Suppressor macrophage treated with lipopolysaccharide for 1 hour (primary cell): ENCODE measurements around the gene HPSE2.
A peak's percentile ranks its signal among the peaks of the same experiment; 100 is the strongest.

Experiments
- DNase-seq, 3 donors: peaks; one replicate each; pipeline ENCODE4 v3.0.0-alpha.2; 2020 to 2022

HPSE2 gene

DNA sequence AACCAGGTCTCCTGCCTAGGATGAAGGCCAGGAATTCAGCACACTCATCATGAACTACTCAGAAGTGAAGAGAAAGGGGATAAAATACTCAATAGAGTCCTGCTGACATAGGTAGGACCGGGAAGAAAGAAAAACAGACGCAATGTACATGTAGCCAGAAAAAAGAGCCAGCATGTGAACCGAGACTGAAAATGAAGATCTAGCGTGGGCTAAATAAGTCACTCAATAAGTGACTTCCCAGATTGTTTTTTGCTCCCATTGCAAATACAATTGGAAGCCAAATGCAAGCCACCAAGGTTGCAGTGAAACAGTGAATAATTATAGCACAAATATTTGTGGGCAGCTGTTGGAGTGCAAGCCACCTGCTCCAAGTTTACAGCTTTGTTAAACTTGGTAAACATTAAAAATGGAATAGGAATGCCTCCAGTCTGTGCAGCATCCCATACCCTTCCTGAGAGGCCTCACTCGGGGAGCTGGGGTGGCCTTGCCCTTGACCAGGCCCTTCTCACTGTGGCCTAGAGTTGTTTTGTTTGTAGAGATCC lies 754.2 kb downstream of the HPSE2 start:
- no peak for DNase-seq

DNA sequence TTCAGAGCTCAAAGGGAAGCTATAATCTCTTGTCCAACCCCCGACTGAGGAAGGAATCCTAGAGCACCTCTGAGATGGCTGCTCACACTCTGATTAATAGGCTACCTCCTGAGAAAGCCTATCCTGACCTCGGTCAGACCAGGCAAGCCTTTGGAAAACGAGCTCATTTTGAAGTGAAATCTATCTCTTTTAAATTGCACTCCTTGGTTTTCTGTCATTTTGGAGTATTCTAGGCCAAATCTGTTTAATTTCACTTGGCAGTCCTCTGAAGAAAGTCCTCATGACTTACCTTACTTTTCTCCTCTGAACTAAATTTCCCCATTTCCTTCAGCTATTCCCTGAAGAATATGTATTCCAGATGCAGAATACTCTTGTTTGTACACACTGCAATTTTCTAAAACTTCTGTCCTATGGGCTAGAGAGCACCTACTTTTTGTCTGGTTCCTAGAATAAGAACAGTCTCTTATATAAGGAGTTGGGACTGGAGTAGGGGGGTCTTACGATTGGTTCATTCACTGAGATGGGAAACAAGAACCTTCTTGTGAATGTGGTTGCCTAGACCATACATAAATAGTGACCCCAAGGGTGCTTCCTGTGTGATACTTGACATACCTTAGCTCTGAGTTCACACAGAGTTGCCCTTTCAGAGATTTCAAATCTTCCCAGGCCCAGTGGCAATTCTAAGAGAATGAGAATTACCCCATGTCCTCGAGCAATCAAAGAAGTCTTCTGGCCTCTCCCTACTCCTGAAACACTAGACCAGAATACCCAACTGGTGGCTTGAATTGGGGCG lies 757.0 kb downstream of the HPSE2 start:
- no peak for DNase-seq

DNA sequence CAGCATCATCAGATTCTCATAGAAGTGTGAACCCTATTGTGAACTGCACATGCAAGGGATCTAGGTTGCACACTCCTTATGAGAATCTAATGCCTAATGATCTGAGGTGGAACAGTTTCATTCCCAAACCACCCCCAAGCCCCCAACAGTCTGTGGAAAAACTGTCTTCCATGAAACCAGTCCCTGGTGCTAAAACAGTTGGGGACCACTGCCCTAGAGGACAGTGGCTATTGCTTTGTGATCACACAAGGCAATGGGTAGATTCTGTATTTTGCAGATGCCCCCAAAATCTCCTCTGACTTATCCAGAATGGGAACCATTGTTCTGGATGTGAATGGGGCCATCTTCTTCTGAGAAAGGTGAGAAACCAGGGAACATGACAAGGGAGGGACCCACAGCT lies 757.8 kb downstream of the HPSE2 start:
- no peak for DNase-seq

DNA sequence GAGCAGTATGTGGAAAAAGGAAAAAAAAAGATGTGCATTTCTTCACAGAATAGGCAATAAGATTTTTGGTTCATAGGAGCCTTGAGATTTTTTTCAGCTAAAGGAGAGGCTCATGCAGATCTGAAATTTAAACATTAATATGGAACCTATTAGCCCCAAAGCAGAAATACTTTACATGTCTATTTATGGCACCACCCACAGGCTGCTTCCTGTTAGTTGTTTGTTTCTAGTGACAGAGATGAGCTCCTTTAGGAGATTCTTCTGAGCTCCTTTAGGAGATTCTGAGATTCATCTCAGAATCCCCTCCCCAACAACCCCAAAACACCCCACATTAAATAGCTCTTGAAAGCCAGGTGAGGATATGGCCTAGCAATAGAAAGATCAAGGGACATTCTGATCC lies 761.0 kb downstream of the HPSE2 start:
- peak in 2 of 3 donors; percentile 12 to 22 for DNase-seq

DNA sequence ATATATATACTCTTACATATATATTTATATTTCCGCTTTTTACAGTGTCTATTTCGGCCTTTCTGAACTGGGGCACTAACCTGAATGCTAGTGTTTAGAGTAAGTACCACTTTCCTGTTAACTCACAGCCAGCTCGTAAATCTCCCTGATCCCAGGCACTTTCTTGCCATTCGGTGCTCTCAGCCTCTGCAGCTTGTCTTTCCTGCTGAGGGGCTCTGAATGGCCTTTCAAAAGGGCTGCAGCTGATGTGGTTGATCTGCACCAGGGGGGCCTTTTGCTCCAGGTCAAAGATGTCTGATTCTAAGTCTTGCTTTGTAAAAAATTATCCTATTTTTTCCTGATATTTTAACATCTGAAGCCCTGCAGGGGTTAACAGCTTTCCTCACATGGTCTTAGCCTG lies 763.5 kb downstream of the HPSE2 start:
- no peak for DNase-seq

DNA sequence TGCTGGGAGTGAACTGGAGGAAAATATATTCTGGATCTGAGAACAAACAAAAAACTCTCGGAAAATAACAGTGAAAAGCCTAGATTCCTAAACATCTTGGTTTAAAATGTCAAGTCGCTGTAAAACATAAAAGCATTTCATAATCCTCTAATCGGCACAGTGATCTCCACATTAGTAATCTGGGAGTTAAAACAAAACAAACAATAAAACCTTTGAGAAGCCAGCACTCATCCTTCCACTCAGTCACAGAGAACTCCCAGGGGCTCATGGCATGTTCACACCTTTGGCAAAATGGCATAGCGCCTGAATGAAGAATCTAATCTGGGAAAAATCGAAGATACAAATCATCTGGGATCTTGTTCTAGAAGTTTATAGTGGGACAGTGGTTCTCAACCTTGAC lies 764.8 kb downstream of the HPSE2 start:
- no peak for DNase-seq

DNA sequence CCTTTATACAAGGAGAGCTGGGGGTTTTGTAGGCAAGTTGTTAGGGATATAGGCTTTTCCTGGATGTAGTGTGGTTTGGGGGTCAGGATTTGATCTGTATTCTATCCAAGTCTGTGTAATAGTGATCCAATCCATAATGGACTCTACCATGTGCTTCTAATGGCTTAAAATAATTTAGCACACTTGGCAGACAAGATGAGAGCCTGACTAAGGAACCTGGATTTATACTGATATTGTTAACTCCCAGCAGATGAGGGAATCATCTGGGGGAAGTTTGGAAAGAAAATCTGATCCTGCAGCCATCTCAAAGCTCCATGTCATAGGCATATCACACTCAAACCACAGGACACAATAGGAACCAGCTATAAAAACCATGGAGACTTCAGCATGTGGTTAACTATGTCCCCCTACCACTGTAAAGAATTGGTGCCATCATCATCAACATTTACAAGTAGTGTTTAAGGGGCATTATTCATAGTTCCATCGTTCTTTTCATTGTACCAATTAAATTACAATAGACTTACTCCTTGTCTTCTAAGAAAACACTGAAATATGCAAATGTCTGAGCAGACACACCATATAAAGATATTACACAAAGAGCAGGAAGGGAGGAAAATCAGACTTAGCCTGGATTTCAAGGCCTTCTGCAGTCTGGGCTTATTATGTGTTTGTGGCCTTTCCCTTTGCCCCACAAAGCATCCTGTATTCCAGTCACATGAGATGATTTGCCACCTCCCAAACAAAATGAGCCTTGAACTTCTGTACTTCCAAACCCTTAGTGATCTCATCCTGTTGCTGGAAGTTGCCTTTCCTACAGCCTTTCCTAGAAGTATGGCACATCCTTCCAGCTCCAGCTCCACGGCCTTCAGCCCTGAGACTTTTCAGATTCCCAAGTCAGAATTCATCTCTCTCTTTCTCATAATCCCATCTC lies 766.4 kb downstream of the HPSE2 start:
- DNase-seq = no peak

DNA sequence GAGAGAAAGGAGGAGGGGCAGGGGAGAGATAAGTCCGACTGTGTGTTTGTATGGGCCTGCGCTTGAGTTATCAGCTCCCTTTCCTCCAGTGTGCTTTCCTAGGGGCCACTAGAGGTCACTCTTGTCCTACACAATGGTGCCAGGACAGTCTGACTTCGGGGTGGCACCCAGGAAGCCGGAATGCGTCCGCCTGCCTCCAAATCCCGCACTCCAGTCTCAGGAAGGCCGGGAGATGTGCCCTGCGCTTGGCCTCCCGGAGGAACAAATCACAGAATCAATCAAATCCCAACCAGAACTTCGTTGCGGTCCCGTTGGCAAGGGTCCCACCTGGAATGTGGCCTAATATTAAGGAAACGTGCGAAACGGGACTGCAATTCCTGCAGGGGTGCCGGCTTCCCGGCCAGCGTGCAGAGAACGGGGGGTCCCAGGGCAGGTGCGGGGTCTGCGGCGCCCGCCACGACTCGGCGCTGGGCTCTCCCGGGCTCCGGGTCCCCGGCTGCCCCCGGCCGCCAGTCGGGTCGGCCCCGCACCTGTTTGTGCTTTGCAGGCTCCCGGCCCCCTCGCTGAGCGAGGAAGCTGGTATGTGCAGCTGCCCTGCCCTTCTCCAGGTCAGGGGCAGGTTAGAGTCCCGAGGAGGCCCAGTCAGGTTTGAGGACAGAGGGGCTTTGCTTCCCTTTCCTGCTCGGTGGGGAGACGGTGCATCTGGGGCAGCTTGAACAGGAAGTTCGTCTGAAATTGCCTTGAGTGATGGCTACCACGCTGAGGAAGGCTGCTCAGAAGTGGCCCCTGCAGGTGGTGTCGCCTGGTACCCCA lies 767.9 kb downstream of the HPSE2 start:
- peak; percentile 89 to 92 (median 89) for DNase-seq

DNA sequence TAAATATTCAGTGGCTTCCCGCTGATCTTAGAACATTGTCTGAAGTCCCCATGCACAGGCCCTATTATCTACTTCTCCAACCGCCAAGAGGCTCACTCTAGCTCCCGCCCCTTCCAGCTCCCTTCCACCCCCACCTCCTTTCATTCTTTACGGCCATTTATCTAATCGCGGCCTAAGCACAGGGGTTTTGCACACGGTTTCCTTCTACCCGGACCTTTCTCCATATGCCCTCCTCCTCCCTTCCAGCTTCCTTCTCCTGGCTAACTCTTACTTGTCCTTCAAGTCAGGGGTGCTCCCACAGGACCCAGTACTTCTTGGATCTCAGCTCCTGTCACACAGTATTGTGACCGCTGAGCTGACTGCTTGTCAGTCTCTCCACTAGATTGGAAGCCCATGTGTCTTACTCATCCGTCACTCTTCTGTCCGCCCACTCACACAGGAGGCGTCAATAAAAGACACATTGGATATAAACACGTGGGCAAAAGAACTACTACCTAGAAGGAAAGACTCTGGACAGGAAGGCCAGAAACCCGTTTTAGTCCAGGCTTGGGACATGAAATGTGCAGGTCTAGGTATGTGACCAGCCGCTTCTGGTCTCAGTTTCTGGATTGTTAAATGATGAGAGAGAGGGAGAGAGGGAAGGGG lies 768.7 kb downstream of the HPSE2 start:
- no peak for DNase-seq

DNA sequence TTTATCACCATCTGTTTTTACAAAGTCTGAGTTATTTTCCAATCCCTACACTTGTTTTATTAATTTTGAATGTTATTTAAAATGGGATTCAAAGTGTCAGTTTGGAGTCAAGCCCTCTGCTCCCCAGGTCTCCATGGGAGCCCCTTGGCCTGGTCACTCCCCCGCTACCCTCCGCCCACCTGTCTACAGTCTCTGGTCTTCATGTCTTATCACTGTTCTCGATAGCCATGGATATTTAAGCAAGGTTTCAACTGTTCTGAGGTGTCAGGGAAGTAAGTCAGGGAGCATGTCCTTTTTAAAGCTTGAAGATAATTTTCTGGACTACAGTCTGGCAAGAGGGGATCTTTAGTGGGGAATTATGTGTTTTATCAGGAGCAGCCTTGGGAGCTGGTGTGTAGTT lies 769.8 kb downstream of the HPSE2 start:
- DNase-seq = no peak

DNA sequence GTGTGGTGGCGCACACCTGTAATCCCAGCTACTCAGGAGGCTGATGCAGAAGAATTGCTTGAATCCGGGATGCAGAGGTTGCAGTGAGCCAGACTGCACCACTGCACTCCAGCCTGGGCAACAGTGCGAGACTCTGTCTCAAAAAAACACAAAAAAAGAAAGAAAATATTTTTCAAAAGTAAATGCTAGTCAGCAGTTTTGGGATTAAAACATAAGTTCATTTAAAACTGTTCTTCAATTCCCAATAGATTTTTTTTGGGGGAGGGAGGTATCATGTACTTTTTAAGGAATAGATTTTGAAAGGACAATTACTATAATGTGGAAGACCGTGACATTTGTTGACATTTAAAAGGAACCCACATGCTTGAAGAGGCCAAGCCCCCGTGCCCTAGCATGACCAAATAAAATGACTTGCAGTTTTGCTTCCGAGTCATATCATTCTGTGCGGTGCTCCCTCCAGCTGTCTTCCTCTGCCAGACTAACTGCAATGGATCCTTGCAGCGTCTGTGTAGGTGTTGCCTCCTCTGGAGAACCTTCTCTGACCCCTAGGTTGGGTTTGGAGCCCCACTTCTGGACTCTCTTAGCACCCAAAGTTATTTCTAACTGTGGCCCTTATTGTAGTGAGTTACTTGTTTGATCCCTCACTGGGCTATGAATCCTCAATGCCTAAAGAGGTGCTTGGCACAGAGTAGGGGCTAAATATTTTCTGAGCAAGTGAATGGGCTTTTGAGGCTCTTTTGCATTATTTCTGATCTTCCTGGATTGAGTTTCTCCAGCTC lies 771.5 kb downstream of the HPSE2 start:
- DNase-seq = peak; percentile 33 to 44 (median 35)

DNA sequence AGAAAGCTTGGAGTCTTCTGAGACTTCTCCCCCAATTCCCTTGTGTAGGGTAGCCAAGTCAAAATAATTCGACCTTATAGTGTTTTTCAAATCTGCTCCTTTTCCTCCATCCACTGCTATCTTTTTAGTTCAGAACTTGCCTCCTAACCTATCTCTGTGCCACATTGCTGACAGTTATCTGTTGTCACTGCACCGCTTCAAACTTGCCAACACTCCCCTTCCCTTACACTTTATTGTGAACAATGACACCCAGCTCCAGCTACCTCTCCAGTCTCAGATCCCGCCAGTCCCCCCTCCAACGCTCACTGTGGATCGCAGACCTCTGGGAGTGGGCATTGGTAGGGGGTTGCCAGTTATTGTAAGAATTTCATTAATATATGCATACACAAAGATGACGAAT lies 772.6 kb downstream of the HPSE2 start:
- DNase-seq = no peak

DNA sequence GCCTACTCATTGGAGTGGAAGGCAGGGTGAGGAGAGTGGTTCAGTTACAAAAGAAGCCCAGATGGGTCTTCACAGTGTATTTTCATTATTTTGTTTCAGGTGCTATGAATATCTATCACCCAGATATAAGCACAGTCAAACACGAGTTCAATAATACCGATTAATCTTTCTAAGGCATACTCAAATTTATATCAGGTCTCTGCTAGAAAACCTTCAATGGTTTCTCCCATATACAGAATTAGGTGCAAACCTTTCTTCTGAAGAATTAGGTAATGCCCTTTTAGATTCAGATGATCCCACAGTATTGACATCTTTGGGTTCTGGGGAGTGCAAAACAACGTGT lies 774.2 kb downstream of the HPSE2 start:
- DNase-seq = no peak

DNA sequence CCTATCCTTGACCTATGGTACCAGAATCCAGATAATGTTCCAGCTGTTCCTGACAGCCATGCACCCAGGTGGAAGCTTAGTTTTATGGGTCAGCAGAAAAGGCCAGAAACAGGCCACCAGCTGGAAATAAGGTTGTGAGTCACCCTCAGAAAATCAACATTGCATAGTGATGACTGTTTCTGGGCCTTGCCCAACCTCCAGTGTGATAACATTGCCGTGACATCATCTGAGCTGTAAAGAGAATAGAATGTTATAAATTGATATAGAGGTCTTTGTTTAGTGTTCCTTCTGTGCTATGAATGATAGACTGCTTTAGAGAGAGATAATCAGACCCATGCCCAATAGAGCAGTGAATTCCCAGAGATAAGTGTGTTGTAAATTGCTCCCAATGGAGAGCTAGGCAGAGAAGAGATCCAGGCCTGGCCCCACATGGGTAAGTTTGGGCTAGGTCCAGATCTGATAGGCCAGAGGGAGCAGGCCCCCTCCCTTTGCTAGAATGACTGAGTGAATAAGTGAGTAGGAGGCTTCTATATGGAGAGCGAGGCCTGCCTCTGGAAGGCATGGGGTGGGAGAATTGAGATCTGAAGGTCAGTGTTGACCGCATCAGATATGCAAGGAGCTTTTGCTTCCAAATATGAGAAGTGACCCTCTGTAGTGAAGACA lies 774.7 kb downstream of the HPSE2 start:
- DNase-seq = peak; percentile 74 to 89 (median 88)

DNA sequence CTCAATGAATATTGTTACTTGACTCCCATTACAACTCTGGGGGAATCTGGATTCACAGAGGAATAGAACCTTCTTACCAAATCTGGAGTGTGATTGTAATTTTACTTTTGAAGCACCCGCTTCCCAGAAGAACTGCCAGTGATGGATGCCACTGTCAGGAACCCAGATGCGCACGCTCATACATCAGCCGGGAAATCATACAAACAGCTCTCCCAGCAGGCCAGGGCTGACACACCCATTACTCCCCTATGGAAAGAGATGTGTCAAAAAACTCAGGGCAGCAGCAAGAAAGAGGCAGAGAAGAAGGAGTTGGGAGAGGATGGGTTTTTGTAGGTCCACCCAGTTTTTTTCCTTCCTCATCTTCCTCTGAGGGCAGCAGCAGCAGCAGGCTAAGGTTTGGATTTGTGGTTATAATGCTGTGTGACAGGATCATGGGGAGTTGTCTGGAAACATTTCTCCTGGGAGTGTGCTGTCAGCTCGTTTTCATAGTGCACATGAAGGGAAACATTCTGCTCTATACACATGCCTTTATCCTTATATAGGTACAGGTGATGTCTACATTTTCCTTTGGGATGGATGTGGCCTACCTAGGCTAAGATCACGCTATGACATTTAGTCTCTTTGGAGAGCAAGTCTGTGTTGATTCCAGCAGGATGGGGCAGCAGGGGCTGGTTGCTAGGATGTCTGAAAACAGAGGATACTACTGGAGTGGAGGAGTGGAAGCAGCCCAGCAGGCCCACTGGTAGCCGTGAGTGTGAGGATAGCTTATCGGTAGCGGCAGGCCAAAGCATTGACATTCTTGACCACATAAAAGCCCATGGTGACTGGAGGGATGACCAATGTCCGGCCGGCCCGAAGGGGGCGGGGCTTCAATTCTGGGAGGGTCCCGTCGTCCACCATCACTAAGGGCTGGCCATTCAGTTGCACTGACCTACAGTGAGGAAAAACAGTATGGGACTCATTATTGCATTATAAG lies 776.6 kb downstream of the HPSE2 start:
- DNase-seq = no peak

DNA sequence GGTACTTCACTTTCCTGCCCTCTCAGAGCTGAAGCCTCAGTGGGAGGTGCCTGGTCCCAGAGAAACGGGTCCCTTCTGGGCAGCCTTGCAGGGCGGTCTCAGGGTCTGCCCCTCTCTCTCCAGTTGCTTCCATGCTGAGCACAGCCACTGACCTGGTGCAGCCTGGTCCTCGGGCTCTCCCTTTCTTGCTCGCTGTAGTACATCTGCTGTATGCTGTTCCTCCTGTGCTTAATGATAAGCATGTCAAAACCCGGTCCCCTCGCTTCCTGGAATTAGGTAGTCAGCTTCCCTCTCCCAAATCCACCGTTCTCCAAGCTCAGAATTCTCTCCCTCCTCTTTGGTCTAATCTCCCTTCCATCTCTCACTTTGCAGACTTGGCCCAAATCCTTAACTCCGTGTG lies 777.9 kb downstream of the HPSE2 start:
- no peak for DNase-seq

DNA sequence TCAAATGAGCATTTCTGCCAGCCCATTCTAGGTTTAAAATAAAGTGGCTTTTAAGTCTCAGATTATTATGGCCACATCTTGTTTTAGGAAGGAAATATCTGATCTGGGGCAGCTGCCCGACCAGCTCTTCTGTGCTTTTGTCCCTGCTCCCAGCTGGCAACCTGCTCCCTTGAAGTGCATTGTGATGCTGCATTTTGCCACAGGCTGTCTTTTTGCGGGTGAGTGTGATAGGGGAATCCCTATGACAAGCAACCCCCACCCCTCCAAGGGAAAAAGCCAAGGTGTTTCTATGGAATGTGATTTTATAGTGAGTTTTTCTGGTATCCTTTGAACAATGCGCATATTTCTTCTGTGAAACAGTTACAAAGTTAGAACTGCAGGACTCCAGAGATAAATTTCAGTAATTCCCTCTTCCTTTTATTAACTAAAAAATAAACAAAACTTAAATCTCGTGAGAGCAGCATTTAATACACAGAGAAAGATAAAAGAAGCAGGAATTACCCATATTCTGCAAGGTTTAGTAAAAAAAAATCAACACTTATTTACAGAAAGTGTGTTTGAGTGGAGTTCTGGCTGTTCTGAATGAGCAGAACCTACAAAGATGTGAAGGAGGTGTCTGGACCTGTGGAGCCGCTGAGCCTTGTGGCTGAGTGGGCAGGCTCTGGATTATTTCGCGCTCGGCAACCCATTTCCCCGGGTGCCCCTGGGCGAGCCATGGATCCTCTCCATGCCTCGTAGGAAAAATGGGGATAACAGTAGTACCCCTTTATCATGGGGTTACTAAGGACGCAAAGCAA lies 778.8 kb downstream of the HPSE2 start:
- no peak for DNase-seq

DNA sequence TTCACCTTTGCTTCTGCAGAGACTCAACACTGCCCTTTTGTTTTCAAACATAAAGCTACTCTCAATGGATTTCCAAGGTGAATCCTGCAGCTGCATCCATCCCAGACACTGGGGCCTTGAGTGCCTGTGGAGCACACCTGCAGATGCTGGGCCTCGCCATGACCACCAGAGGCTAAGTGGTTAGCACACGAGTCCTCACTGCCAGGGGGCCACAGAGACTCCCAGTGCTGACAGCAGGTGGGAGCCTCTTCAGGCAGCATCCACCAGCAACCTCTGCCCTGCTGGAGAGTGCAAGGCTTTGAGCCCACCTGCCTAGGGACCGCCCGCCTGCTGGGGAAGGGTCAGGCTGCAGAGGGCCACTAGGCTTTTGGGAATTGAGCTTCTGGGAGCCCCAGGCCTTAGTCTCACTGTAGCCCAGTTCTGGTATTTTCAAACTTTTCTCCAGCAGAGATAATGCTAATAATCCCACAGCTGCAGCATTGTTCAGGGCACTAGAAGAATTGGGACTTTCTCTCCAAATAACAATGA lies 779.5 kb downstream of the HPSE2 start:
- no peak for DNase-seq

DNA sequence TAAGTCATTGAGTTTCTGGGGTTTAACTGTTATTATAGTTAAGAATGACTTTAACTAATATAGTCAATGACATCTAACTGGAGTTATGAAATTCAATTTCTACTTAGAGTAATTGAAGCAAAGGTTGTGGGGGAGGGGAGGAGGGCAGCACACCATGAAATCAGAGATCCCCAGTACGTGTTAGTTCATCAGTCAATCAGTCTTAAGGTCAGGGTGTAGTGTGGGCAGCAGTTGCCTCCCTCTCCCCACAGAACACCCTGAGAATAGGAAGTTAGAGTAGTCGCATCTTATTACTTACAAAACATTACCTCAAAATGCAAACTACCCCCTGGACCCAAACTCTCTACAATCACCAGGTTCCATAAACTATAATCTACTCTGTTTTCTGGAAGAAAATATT lies 781.9 kb downstream of the HPSE2 start:
- DNase-seq = peak; percentile 25 to 36 (median 28)
